Panc1 (cell line): ENCODE results near the gene UNC5B.

ENCODE experiments used
- CTCF ChIP-seq: fragments of 450-650 bp; IDR thresholded peaks from 2 replicates; pipeline ENCODE4 v1.5.1; 2017; ENCODE audit warnings: mild to moderate bottlenecking
- POLR2AphosphoS5 ChIP-seq: IDR thresholded peaks from 2 replicates; pipeline ENCODE4 v1.6.1; 2012; ENCODE audit warnings: mild to moderate bottlenecking, low read depth, low read length, moderate library complexity
- REST ChIP-seq, 2 experiments: IDR thresholded peaks; 2 replicates each; pipeline ENCODE4 v1.6.1; 2011 to 2012; ENCODE audit warnings: low read depth in 2 of 2, control low read depth in 1 of 2, low read length in 1 of 2, mild to moderate bottlenecking in 1 of 2, moderate library complexity in 1 of 2; ENCODE audit not compliant: insufficient read depth in 1 of 2
- SIN3A ChIP-seq: IDR thresholded peaks from 2 replicates; pipeline ENCODE4 v1.6.1; 2012; ENCODE audit warnings: low read depth, mild to moderate bottlenecking, low read length, moderate library complexity, borderline replicate concordance; ENCODE audit not compliant: insufficient read depth

- TF ChIP-seq POLR2AphosphoS5 (no peak), CTCF (no peak), SIN3A (no peak), REST (IDR thresholded peaks at IDR 0.05; ENCODE audit: insufficient read depth in 1 of 2, low read depth in 2 of 2, low read length in 1 of 2) (no peak)
Measured at GRCh38 chr10:71332466-71332865, 120.1 kb downstream of the UNC5B start.
